HL-60 (cell line): ENCODE measurements around the gene OXER1.
A peak's percentile ranks its signal among the peaks of the same experiment; 100 is the strongest.

Experiments
- DNase-seq, 2 experiments: peaks; one replicate each; pipeline ENCODE4 v3.0.0-alpha.2; 2010 to 2020; ENCODE audit warnings: low read depth in 1 of 2, low spot score in 1 of 2
- H3K27ac ChIP-seq: fragments of 250-450 bp; sonication (Bioruptor Pico); replicated peaks from 2 replicates; pipeline ENCODE4 v1.5.1; 2020; ENCODE audit warnings: mild to moderate bottlenecking, moderate library complexity
- H3K27me3 ChIP-seq: fragments of 250-450 bp; sonication (Bioruptor Pico); 2 replicates; pipeline ENCODE4 v1.5.1; 2021; ENCODE audit warnings: mild to moderate bottlenecking, moderate library complexity; ENCODE audit not compliant: insufficient read depth, poor library complexity, severe bottlenecking
- H3K4me3 ChIP-seq: replicated peaks from 2 replicates; pipeline ENCODE4 v1.5.1; 2011; ENCODE audit warnings: mild to moderate bottlenecking, control low read depth, low read length; ENCODE audit not compliant: insufficient read depth
- CTCF ChIP-seq: IDR thresholded peaks from one replicate; pipeline ENCODE4 v1.5.1; 2011; ENCODE audit warnings: low read length, control low read depth, inconsistent platforms; ENCODE audit not compliant: insufficient read depth
- GABPA ChIP-seq: IDR thresholded peaks from 2 replicates; pipeline ENCODE4 v1.6.1; 2012; ENCODE audit warnings: low read depth
- POLR2AphosphoS5 ChIP-seq: IDR thresholded peaks from 2 replicates; pipeline ENCODE4 v1.6.1; 2012; ENCODE audit warnings: low read depth
- REST ChIP-seq: IDR thresholded peaks from 2 replicates; pipeline ENCODE4 v1.6.1; 2012; ENCODE audit warnings: low read depth; ENCODE audit not compliant: insufficient replicate concordance
- SPI1 ChIP-seq: IDR thresholded peaks from 2 replicates; pipeline ENCODE4 v1.6.1; 2012; ENCODE audit warnings: low read depth, mild to moderate bottlenecking, borderline replicate concordance

The OXER1 gene

GRCh38 chr2:42775186-42775585 lies 11.3 kb upstream of the OXER1 start:
- no peaks in the 10 kb centered on the region for H3K27me3 ChIP-seq
- no peak for DNase-seq
- H3K4me3 ChIP-seq: no peak overlapping the region
- TF ChIP-seq SPI1 (no peak), CTCF (no peak)
- H3K27ac ChIP-seq: no peak overlapping the region

- Histone ChIP-seq H3K4me3 (no peak overlapping the region), H3K27ac (no peak overlapping the region), H3K27me3 (no peaks in the 10 kb centered on the region)
- DNase-seq: no peak
- TF ChIP-seq SPI1 (no peak), POLR2AphosphoS5 (no peak)
These were observed 7.7 kb upstream of the OXER1 start for GRCh38 chr2:42771546-42772153.

- peak; percentile 58 to 63 for DNase-seq
- no peak for TF ChIP-seq GABPA
- TF ChIP-seq SPI1: no peak
- no peak for TF ChIP-seq REST
- TF ChIP-seq POLR2AphosphoS5: no peak
- peak; percentile 27 for TF ChIP-seq CTCF
These were observed 6.6 kb upstream of the OXER1 start for GRCh38 chr2:42770288-42771131.

GRCh38 chr2:42769583-42770287 lies 5.8 kb upstream of the OXER1 start:
- H3K4me3 ChIP-seq: no peak overlapping the region
- no peaks in the 10 kb centered on the region for H3K27me3 ChIP-seq
- no peak for TF ChIP-seq CTCF
- no peak for TF ChIP-seq REST
- no peak for TF ChIP-seq SPI1
- no peak for TF ChIP-seq POLR2AphosphoS5
- no peak for TF ChIP-seq GABPA
- DNase-seq: no peak
- no peak overlapping the region for H3K27ac ChIP-seq

More at GRCh38 chr2:42770288-42771131, 6.6 kb upstream of the OXER1 start:
- H3K27ac ChIP-seq: no peak overlapping the region
- H3K4me3 ChIP-seq: no peak overlapping the region
- no peaks in the 10 kb centered on the region for H3K27me3 ChIP-seq
